HEK293T (cell line): ENCODE measurements around the gene KLHL17.
A peak's percentile ranks its signal among the peaks of the same experiment; 100 is the strongest.

ENCODE experiments used
- CTCF ChIA-PET: fragments of 350-600 bp; formaldehyde crosslinking; extraction: SDS; loops from one replicate; lab custom pipeline; 2021; ENCODE audit warnings: antibody characterized with exemption, inconsistent platforms; lab: Yijun Ruan, JAX
- POLR2A ChIA-PET: fragments of 350-600 bp; formaldehyde crosslinking; extraction: SDS; loops from one replicate; lab custom pipeline; 2020; ENCODE audit warnings: antibody characterized with exemption, inconsistent platforms; lab: Yijun Ruan, JAX
- DNase-seq: peaks from one replicate; pipeline ENCODE4 v3.0.0; 2012; ENCODE audit warnings: mixed read lengths; ENCODE audit errors: extremely low spot score
- ARNT ChIP-seq: fragments of 450-650 bp; IDR thresholded peaks from 2 replicates; pipeline ENCODE4 v1.6.1; 2017; ENCODE audit warnings: mild to moderate bottlenecking
- BHLHE40 ChIP-seq: fragments of 450-650 bp; IDR thresholded peaks from 2 replicates; pipeline ENCODE4 v1.6.1; 2016; ENCODE audit warnings: mild to moderate bottlenecking, moderate library complexity, borderline replicate concordance
- CTBP1 ChIP-seq: fragments of 450-650 bp; IDR thresholded peaks from 2 replicates; pipeline ENCODE4 v1.6.1; 2016; ENCODE audit warnings: borderline replicate concordance
- ELF4 ChIP-seq: fragments of 450-650 bp; IDR thresholded peaks from 2 replicates; pipeline ENCODE4 v1.6.1; 2017; ENCODE audit warnings: antibody characterized with exemption
- FOXA1 ChIP-seq: fragments of 450-650 bp; IDR thresholded peaks from 2 replicates; pipeline ENCODE4 v1.6.1; 2016; ENCODE audit warnings: mild to moderate bottlenecking
- FOXK2 ChIP-seq: fragments of 450-650 bp; IDR thresholded peaks from 2 replicates; pipeline ENCODE4 v1.6.1; 2016; ENCODE audit warnings: mild to moderate bottlenecking
- FOXM1 ChIP-seq: fragments of 450-650 bp; IDR thresholded peaks from 2 replicates; pipeline ENCODE4 v1.6.1; 2017; ENCODE audit warnings: mild to moderate bottlenecking, borderline replicate concordance
- HDGF ChIP-seq: fragments of 450-650 bp; IDR thresholded peaks from 2 replicates; pipeline ENCODE4 v1.6.1; 2017; ENCODE audit warnings: antibody characterized with exemption, borderline replicate concordance
- L3MBTL2 ChIP-seq: fragments of 450-650 bp; conservative IDR thresholded peaks from 2 replicates; pipeline ENCODE4 v1.6.1; 2016; ENCODE audit warnings: mild to moderate bottlenecking
- LEF1 ChIP-seq: fragments of 450-650 bp; IDR thresholded peaks from 2 replicates; pipeline ENCODE4 v1.6.1; 2017; ENCODE audit warnings: mild to moderate bottlenecking, borderline replicate concordance
- NFRKB ChIP-seq: fragments of 450-650 bp; IDR thresholded peaks from 2 replicates; pipeline ENCODE4 v1.6.1; 2016; ENCODE audit warnings: mild to moderate bottlenecking, moderate library complexity
- SP1 ChIP-seq: fragments of 450-650 bp; IDR thresholded peaks from 2 replicates; pipeline ENCODE4 v1.6.1; 2017
- SUZ12 ChIP-seq: fragments of 450-650 bp; IDR thresholded peaks from 2 replicates; pipeline ENCODE4 v1.6.1; 2016; ENCODE audit warnings: mild to moderate bottlenecking
- TARDBP ChIP-seq: fragments of 450-650 bp; IDR thresholded peaks from 2 replicates; pipeline ENCODE4 v1.6.1; 2016
- ZNF384 ChIP-seq: fragments of 450-650 bp; IDR thresholded peaks from 2 replicates; pipeline ENCODE4 v1.6.1; 2016
- TF ChIP-seq, protein P1 (sequence below): fragments of 450-650 bp; IDR thresholded peaks from 2 replicates; pipeline ENCODE4 v1.6.1; 2016

Gene KLHL17

DNA sequence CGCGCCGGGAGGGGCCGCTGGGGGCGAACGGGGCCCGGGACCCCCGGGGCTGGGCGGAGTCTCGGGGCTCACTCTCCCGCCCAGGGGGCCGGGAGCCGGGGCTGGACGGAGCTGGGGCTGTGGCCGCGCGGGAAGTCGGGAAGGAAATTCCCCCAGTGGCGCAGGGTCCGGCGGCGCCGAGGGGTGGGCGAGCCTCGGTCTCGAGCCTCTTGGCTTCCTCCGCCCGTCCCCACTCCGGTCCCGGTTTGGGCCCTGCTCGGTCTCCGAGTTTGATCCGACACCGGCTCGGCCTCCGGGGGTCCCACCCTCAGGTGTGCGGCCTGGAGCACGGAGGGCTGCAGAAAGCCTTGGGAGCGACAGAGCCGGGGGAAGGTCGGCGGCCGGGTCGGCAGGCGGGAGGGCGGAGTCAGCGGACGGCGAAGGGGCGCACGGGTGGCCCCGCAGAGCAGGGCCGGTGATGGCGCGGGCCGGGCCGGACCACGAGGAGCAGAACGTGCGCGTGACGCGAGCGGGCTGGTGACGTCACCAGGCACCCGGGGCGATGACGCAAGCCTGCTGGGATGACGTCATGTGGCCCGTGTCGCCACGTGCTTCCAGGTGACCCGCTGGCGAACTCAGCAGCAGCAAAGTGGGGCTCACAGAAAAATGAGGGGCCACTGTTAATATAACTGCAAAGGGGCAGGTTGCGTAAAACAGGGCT, 40.1 kb downstream of the KLHL17 start:
- ChIA-PET POLR2A (interaction anchor here (0.6 to 2.6 kb wide), 12 partner anchors 13 to 79 kb away, joined by 3 to 9 read pairs (median 4); partner anchors contain the start of genes AGRN, ISG15 and PERM1), CTCF (interaction anchor here (0.6 to 1.0 kb wide), 2 partner anchors 16 to 58 kb away, joined by 3 read pairs; no protein-coding TSS in a partner anchor)
- DNase-seq = peak; percentile 88
- TF ChIP-seq LEF1 (peak; percentile 90), ZNF384 (no peak), FOXM1 (no peak), ARNT (peak; percentile 62; the same call in 1 of the 2 replicates), TARDBP (peak; percentile 95), ELF4 (0 out of 2 replicates have a peak, but pooled peaks have one; percentile 25), SP1 (no peak), FOXA1 (no peak), NFRKB (no peak), SUZ12 (no peak), FOXK2 (no peak), HDGF (no peak), CTBP1 (peak; percentile 88), BHLHE40 (no peak), L3MBTL2 (peak; percentile 92)
- TF ChIP-seq, protein P1, sequence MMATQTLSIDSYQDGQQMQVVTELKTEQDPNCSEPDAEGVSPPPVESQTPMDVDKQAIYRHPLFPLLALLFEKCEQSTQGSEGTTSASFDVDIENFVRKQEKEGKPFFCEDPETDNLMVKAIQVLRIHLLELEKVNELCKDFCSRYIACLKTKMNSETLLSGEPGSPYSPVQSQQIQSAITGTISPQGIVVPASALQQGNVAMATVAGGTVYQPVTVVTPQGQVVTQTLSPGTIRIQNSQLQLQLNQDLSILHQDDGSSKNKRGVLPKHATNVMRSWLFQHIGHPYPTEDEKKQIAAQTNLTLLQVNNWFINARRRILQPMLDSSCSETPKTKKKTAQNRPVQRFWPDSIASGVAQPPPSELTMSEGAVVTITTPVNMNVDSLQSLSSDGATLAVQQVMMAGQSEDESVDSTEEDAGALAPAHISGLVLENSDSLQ = no peak

DNA sequence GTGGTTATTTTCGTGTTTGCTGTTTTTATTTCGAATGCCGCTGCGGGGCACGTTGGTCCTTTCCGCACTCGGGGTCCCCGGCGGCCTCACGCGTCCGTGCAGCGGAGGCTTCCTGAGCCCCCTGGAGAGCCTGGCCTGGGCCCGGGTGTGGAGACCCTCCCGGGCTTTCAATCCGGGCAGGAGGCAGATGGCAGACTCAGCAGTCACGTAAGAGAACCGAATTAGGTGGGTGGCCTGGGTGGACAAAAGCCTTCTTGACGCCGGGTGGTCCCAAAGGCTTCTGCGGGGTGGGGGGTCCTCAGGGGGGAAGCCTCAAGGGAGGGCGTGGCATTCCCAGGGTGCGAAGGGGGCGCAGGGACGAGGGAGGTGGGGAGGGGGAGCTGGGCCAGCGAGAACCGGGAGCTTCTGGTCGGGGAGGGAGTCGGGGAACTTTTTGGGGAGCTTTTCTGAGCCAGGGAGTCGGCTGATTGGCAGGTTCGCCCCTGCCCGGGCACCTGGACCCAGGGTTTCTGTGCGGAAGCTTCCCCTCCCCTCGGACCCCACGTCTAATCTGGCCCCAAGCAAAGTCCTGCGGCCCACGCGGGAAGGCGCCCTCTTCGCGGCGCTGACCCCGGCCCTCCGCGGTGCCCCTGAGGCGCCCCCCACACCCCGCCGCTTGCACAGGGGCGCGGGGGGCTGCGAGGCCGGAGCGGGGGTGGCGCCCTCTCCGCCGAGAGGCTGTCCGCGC, 40.8 kb downstream of the KLHL17 start:
- POLR2A ChIA-PET = interaction anchor here (0.9 to 2.6 kb wide), 9 partner anchors 12 to 78 kb away, joined by 3 to 12 read pairs (median 5); partner anchors contain the start of genes ISG15 and PERM1
- CTCF ChIA-PET = interaction anchor here (0.6 to 1.0 kb wide), 2 partner anchors 17 to 57 kb away, joined by 3 read pairs; no protein-coding TSS in a partner anchor
- TF ChIP-seq ELF4 (no peak), FOXA1 (no peak), CTBP1 (no peak), ARNT (0 out of 2 replicates have a peak, but pooled peaks have one; percentile 1), LEF1 (no peak), FOXK2 (no peak), NFRKB (no peak), BHLHE40 (no peak), SUZ12 (no peak), HDGF (no peak), SP1 (no peak), ZNF384 (no peak), TARDBP (no peak), L3MBTL2 (peak; percentile 50; the same call in 1 of the 2 replicates)
- TF ChIP-seq, protein P1 = peak; percentile 59
- DNase-seq = no peak

DNA sequence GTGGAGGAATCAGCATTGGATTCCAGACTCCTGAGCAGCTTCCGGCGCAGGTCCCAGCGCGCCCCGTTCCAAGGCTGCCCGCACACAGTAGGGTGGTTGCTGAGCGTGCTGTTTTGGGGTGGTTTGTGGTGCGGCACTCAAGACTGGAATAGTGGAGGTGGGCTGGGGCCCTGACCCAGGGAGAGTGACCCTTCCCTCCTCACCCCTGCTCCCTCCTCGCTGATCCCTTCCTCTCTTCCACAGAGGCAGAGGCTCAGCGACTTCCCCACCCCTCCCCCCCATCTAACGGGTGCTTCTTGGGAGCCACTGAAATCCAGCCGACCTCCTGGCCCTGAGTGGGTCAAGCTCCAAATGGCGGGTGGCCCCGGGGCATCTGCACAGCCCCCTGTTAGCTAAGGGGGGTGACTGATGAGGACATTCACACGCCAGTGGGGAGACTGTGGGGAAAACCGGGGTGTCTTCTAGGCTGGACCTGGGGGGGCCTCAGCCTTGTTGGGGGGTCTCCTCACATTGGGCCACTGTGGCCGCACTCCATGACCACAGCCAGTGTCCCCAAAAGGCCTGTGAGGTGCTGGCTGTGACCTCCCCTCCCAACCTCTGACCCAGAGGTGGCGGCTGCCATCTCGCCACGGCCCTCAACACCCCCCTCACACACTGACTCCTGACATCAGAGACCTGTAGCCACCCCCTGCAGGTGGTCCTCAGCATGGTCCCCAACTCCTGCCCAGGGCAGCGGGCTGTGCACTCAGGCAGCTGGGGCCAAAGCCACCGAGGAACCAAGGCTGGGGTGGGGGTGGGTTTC, 43.4 kb downstream of the KLHL17 start:
- ChIA-PET POLR2A (interaction anchor here (0.9 kb wide), 1 partner anchor 10 kb away, joined by 4 read pairs; the partner anchor contains the start of gene ISG15), CTCF (no interaction called here)
- DNase-seq = no peak
- TF ChIP-seq CTBP1 (no peak), NFRKB (no peak), BHLHE40 (no peak), FOXA1 (no peak), TARDBP (no peak)
- TF ChIP-seq, protein P1 = no peak

DNA sequence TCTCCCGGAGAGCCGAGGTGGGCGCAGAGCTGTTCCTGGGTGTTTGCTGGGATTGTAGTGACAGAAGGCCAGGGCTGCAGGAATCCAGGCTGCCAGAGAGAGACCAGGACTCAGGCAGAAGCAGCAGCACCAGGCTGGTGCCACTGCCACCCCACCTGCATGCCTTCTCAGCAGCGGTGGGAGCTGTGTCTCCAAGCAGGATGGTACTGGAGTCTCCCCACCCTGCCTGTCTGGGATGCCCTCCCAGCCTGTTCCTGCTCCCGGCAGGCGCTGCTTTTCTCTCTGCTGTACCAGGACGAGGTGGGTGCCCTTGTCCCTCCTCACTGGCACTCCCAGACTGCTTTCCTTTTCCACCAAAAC, 44.0 kb downstream of the KLHL17 start:
- DNase-seq = no peak
- CTCF ChIA-PET = no interaction called here
- POLR2A ChIA-PET = no interaction called here
- TF ChIP-seq LEF1 (no peak), CTBP1 (no peak), FOXK2 (no peak), L3MBTL2 (no peak), ARNT (no peak), SUZ12 (no peak), FOXM1 (no peak), SP1 (no peak), FOXA1 (no peak), TARDBP (no peak), ELF4 (no peak), BHLHE40 (no peak), NFRKB (no peak), HDGF (no peak), ZNF384 (no peak)
- TF ChIP-seq, protein P1 = no peak
